Activated CD8-positive, alpha-beta memory T cell treated with anti-CD3 and anti-CD28 coated beads, Interleukin-2, amount 50 U/mL, for 1 hour (primary cell): ENCODE data around the gene GPR108.

ENCODE experiments used
- DNase-seq: peaks from one replicate; pipeline ENCODE4 v3.0.0-alpha.2; 2020; ENCODE audit errors: extremely low read depth

Gene GPR108

GRCh38 chr19:6707011-6707657 is 30.2 kb downstream of the GPR108 start:
- no peak for DNase-seq

- DNase-seq = no peak
Measured at GRCh38 chr19:6706633-6706958, 30.8 kb downstream of the GPR108 start.

GRCh38 chr19:6705931-6706632 is 31.3 kb downstream of the GPR108 start:
- no peak for DNase-seq

- no peak for DNase-seq
Measured at GRCh38 chr19:6700586-6701316, 36.6 kb downstream of the GPR108 start.

GRCh38 chr19:6699935-6700334 is 37.4 kb downstream of the GPR108 start:
- DNase-seq = no peak

GRCh38 chr19:6697291-6697690 is 40.1 kb downstream of the GPR108 start:
- no peak for DNase-seq

GRCh38 chr19:6696239-6696820 is 41.0 kb downstream of the GPR108 start:
- no peak for DNase-seq

GRCh38 chr19:6694147-6694815 is 43.1 kb downstream of the GPR108 start:
- DNase-seq = no peak

- no peak for DNase-seq
Measured at GRCh38 chr19:6693681-6694080, 43.7 kb downstream of the GPR108 start.

GRCh38 chr19:6693056-6693471 is 44.3 kb downstream of the GPR108 start:
- DNase-seq = no peak

- no peak for DNase-seq
Measured at GRCh38 chr19:6692027-6692426, 45.4 kb downstream of the GPR108 start.

GRCh38 chr19:6691342-6691741 is 46.0 kb downstream of the GPR108 start:
- no peak for DNase-seq

GRCh38 chr19:6690160-6690885 is 47.1 kb downstream of the GPR108 start:
- no peak for DNase-seq

- DNase-seq = no peak
Measured at GRCh38 chr19:6687114-6687513, 50.3 kb downstream of the GPR108 start.

GRCh38 chr19:6686628-6686975 is 50.8 kb downstream of the GPR108 start:
- DNase-seq = no peak

- no peak for DNase-seq
Measured at GRCh38 chr19:6685962-6686627, 51.3 kb downstream of the GPR108 start.

GRCh38 chr19:6685482-6685881 is 51.9 kb downstream of the GPR108 start:
- DNase-seq = no peak

GRCh38 chr19:6683971-6684370 is 53.4 kb downstream of the GPR108 start:
- DNase-seq = no peak

GRCh38 chr19:6682607-6683128 is 54.7 kb downstream of the GPR108 start:
- no peak for DNase-seq

GRCh38 chr19:6680141-6680540 is 57.2 kb downstream of the GPR108 start:
- DNase-seq = no peak
